ENCODE measurements around the gene TMEM212.

The TMEM212 gene

DNA sequence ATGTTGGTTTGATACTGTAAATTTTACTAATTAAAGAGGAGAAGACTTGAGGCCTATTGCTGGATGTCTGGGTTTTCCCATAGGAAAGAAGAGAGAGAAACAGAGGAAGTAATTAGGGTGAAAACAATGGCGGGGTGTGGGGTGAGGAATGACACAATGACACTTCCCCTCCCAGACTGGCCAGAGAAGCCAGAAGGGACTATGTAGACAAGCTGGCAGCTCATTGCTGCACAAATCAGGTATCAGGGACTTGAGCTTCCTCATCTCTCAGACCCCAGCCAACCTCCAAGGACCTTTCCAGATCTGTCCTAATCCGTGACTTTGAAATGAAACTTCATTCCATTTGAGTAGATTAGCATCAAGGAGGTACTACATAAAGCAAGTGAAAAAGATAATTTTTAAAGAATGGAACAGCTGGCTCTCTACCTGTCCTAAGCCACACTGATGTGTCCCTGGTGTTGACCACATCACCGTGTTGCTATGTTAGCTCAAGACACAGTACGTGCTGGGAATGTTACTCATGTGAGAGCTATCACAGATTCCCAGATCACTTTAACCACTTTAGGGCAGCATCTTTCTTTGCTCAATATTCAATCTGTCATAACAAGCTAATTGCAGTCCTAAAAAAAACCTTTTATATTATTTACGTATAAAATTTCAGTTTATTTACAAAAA is 22.2 kb downstream of the TMEM212 start:
- no peak for TF ChIP-seq Cebpa-rat (IDR thresholded peaks at IDR 0.05)
- Histone ChIP-seq H3K4me1 (peaks cover 16% of the 10 kb centered on the region), H3K9ac (no peak overlapping the region), H3K36me3 (no peaks in the 10 kb centered on the region), H3K9me3 (peaks cover 11% of the 10 kb centered on the region; the same call in 1 of the 2 replicates), H3K4me3 (no peak overlapping the region), H4K20me1 (no peaks in the 10 kb centered on the region), H3K4me2 (no peak overlapping the region), H3K27ac (no peak overlapping the region), H3K27me3 (no peaks in the 10 kb centered on the region)

DNA sequence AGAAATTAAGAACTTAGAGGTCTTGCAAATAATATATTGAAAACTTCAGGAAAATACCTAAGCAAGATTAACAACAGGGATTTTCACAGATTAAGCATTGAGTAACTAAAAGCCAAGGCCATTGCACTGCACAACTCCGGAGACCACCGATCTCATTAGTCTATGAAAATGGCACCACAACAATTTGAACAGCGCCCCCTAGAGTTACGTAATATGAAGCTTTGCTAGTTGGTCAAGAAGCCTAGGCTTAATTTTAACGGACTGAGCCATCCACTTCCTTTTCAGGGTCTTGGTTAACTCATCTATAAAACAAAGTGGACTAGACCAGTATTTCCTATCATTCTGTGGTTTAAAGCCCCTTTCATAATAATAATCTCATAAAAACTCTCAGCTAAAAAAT is 24.8 kb downstream of the TMEM212 start:
- no peaks in the 10 kb centered on the region for H4K20me1 ChIP-seq
- H3K27me3 ChIP-seq = no peaks in the 10 kb centered on the region
- peaks cover 3% of the 10 kb centered on the region; the same call in 1 of the 2 replicates for H3K4me1 ChIP-seq
- H3K4me2 ChIP-seq = no peak overlapping the region
- H3K9me3 ChIP-seq = peaks cover 11% of the 10 kb centered on the region; the same call in 1 of the 2 replicates
- H3K36me3 ChIP-seq = no peaks in the 10 kb centered on the region
- no peak overlapping the region for H3K27ac ChIP-seq
- H3K4me3 ChIP-seq = no peak overlapping the region
- no peak overlapping the region for H3K9ac ChIP-seq
- 0 out of 2 replicates have a peak, but pooled peaks have one; percentile 10 for TF ChIP-seq Cebpa-rat (IDR thresholded peaks at IDR 0.05)

DNA sequence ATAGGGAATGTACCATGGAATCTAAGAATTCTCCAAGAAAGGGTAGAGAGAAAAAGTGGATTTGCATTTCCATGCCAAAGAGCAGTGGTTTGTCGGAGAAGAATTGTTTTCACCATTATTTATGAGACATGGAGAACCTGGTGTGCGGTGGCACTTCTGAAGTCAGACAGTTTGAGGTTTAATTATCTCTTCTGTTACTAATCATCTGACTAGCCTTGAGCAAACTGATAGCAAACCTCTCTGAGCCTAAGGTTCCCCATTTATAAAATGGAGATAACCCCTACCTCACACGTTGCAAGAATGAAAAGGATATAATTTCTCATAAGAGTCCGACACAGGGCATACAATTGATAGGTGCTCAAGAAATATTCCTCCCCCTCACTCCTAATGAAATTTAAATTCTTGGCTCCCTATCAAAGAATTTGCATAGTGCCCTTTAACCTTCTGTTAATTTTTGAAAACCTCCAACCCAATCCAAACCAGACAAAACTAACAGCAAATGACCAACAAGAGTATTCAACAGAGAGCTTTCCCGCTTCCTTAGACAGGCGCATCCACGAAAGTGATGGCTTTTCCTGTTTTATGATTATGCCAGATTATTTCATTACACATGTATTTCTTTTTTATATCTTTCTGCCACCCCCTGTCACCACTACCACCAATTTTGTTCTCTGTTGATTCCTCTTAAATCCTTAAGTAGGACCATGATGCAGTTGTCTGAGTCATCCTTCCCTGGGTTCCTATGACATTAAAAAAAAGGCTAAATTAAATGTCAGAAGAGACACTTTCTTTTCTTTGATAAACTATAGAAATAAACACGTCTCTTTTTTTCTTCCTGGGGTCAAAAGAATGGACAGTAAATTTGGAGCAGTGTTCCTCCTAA is 28.5 kb downstream of the TMEM212 start:
- Histone ChIP-seq H3K36me3 (no peaks in the 10 kb centered on the region), H3K9me3 (peaks cover 9% of the 10 kb centered on the region; the same call in 1 of the 2 replicates), H3K4me2 (no peak overlapping the region), H3K27ac (no peak overlapping the region), H3K9ac (no peak overlapping the region), H3K4me1 (peaks cover 7% of the 10 kb centered on the region), H3K4me3 (no peak overlapping the region), H3K27me3 (no peaks in the 10 kb centered on the region), H4K20me1 (no peaks in the 10 kb centered on the region)
- TF ChIP-seq Cebpa-rat (IDR thresholded peaks at IDR 0.05) = no peak

DNA sequence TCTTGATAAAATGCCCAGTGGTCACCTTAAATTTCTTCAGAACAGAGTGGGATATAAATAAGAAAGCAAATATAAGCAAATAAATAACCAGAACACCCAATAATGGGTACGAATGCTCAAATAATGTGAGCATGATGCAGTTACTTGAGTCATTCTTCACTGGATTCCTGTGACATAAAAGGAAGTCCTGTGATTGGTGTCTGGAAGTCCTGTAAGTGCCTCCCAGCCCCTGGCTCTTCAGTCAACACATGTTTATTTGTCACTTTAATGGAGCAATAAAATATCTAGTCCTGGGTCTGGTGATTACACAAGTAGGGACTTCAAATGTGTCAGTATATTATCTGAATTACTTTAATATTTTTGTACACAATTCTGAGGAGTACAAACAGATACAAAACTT is 30.4 kb downstream of the TMEM212 start:
- H3K9me3 ChIP-seq = no peaks in the 10 kb centered on the region
- H3K4me3 ChIP-seq = no peak overlapping the region
- no peaks in the 10 kb centered on the region for H3K27me3 ChIP-seq
- H3K4me1 ChIP-seq = peaks cover 7% of the 10 kb centered on the region
- no peak overlapping the region for H3K9ac ChIP-seq
- H3K27ac ChIP-seq = no peak overlapping the region
- H3K36me3 ChIP-seq = no peaks in the 10 kb centered on the region
- TF ChIP-seq Cebpa-rat (IDR thresholded peaks at IDR 0.05) = no peak
- no peak overlapping the region for H3K4me2 ChIP-seq
- H4K20me1 ChIP-seq = no peaks in the 10 kb centered on the region

DNA sequence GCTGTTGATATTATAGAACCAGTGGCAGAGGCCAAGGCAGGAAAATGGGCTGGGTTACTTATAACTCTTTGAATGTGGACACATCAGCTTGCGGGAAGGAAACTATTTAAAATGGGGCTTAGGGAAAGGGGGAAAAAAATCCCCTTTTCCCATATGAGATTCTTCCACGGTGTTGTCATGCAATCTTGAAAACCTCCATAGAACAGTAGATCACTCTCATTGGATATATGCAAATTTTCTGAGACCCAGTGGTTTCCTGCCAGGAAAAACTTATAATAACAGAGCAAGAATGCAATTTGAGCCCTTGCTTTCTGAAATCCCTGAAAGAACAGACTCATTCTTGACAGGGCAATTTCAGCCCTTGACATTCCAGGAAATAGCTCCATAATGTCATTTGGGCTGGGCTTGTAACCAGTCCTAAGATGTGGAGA is 31.1 kb downstream of the TMEM212 start:
- peak overlapping the region; percentile 44 for H3K4me2 ChIP-seq

DNA sequence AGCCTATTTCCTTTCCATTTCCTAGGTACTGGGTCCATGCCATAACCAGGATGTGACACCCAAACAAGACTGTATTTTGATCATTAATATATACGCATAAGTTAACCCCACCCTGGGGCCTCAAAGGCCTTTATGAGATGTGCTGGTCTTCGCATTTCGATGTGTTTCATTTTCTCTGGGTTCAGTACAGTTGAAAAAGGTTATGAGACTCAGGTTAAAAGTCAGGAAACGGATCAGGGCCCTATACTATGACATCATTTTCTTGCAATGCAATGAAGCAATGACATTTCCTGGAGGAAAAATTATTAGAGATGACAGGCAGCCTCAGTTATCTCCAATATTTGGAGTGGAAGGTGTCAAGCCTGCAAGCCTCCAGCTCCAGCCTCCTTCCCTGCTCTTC is 31.7 kb downstream of the TMEM212 start:
- no peaks in the 10 kb centered on the region for H3K36me3 ChIP-seq
- no peak overlapping the region for H3K4me3 ChIP-seq
- no peak overlapping the region for H3K9ac ChIP-seq
- H3K27me3 ChIP-seq = no peaks in the 10 kb centered on the region
- no peak for TF ChIP-seq Cebpa-rat (IDR thresholded peaks at IDR 0.05)
- H3K27ac ChIP-seq = no peak overlapping the region
- H3K4me1 ChIP-seq = peaks cover 7% of the 10 kb centered on the region
- no peak overlapping the region for H3K4me2 ChIP-seq
- H4K20me1 ChIP-seq = no peaks in the 10 kb centered on the region
- no peaks in the 10 kb centered on the region for H3K9me3 ChIP-seq

More for the DNA sequence above, 31.1 kb downstream of the TMEM212 start:
- no peaks in the 10 kb centered on the region for H3K36me3 ChIP-seq
- no peak overlapping the region for H3K9ac ChIP-seq
- H4K20me1 ChIP-seq = no peaks in the 10 kb centered on the region
- no peak overlapping the region for H3K4me3 ChIP-seq
- H3K27ac ChIP-seq = no peak overlapping the region
- H3K9me3 ChIP-seq = no peaks in the 10 kb centered on the region
- H3K4me1 ChIP-seq = peaks cover 7% of the 10 kb centered on the region
- TF ChIP-seq Cebpa-rat (IDR thresholded peaks at IDR 0.05) = no peak
- no peaks in the 10 kb centered on the region for H3K27me3 ChIP-seq

DNA sequence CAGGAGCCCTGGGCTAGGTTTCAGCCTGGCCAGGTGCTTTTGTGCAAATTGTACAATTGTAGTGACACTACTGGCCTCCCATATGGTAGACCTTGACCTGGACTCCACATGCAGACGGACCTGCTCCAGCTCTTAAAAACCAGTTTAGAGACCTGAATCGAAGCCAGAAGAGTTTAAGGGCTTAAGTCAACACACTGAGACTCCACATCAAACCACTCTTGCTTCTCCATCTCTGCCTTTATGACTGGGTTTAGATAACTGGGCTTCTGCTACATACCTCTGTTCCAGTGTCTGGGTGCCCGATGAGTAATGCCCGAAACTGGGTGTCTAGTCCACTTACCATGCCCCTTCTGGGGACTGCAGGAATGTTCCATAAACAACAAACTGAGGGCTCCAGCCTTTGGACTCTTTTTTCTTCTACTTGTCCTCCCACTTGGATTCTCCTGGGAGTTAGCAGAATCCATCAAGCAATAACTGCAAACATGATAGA is 32.8 kb downstream of the TMEM212 start:
- no peak overlapping the region for H3K4me2 ChIP-seq
- H3K4me3 ChIP-seq = no peak overlapping the region
- H4K20me1 ChIP-seq = no peaks in the 10 kb centered on the region
- no peaks in the 10 kb centered on the region for H3K36me3 ChIP-seq
- H3K27me3 ChIP-seq = no peaks in the 10 kb centered on the region
- no peaks in the 10 kb centered on the region for H3K9me3 ChIP-seq
- no peak overlapping the region for H3K27ac ChIP-seq
- peaks cover 7% of the 10 kb centered on the region for H3K4me1 ChIP-seq
- no peak for TF ChIP-seq Cebpa-rat (IDR thresholded peaks at IDR 0.05)
- no peak overlapping the region for H3K9ac ChIP-seq

DNA sequence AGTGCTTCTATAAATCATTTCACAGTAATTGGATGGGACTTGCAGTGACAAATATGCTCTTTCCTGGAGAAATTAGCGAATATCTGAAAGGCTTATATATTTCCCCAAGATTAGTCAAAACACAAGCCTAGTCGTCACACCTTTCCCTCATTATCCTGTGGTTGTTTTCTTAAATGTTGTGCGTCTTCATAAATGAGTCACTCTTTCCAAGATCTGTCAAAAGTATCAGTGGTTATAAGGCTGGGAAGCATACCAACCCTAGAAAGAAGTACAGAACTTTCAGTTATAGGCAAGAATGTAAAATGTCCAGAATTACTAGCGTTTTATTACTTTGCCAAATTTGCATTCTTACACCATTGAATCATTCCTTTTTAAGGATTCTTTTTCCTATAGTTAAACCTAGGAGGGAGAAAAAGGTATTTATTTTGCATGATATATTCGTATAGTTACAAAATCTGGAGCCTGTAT is 33.6 kb downstream of the TMEM212 start:
- Histone ChIP-seq H3K4me1 (peaks cover 7% of the 10 kb centered on the region), H3K27me3 (no peaks in the 10 kb centered on the region), H3K27ac (no peak overlapping the region), H3K9ac (no peak overlapping the region), H3K4me2 (no peak overlapping the region), H3K9me3 (no peaks in the 10 kb centered on the region), H3K36me3 (no peaks in the 10 kb centered on the region), H4K20me1 (no peaks in the 10 kb centered on the region), H3K4me3 (no peak overlapping the region)
- TF ChIP-seq Cebpa-rat (IDR thresholded peaks at IDR 0.05) = no peak

DNA sequence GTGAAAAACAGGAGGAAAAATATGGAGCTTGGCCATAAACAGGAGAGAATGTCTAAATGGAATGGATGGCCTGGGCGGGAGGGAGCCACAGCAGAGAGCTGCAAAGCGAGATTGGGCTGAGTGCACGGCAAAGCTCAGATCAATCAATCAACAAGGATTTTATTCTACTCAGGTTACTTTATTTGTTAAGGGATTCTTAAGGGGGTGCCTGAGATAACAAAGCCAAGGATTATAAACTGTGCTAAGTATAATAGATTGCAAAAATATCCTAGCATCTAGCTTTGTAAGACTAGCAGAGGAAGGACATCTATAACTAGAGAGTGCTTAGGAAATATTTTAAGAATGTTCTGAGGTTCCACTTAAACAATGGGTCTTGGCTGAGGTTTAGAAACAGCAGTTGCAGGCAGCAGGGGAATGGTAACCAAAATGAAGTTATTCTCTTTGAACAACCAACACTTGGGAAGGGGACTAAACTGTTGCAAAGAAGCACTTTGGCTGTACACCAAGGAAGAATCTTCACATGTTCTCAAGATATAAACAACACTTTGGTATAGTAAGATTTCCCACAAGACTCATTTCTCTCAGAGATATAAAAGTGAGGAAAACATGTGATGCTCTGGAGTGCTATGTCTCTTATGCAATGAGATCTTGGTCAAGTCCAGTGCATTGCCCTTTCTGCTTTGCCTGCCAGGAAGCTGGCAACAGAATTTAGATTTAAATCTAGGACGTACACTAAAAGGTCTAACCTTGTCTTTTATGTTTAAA is 35.5 kb downstream of the TMEM212 start:
- no peak for TF ChIP-seq Cebpa-rat (IDR thresholded peaks at IDR 0.05)
- Histone ChIP-seq H3K4me1 (peaks cover 7% of the 10 kb centered on the region), H3K27ac (no peak overlapping the region), H3K9ac (no peak overlapping the region), H3K27me3 (no peaks in the 10 kb centered on the region), H3K4me3 (no peak overlapping the region), H4K20me1 (no peaks in the 10 kb centered on the region), H3K9me3 (no peaks in the 10 kb centered on the region), H3K4me2 (no peak overlapping the region), H3K36me3 (no peaks in the 10 kb centered on the region)
